GM23338 (cell line): ENCODE results near the gene NPPC. TPM values are rescaled to one million over a fixed set of nuclear protein-coding genes. Genes with fewer than 3 reads are reported as not detected.
A peak's percentile ranks its signal among the peaks of the same experiment; 100 is the strongest.

ENCODE experiments used
- ATAC-seq: fragments of 200-7000 bp; cut with Tn5 transposase; 3 replicates; pipeline ENCODE4 v1.9.1; 2020
- DNase-seq: peaks from one replicate; pipeline ENCODE4 v3.0.0-alpha.2; 2015; ENCODE audit warnings: low spot score
- H2AFZ ChIP-seq: fragments of 200-600 bp; sonication (generic); 2 replicates; pipeline ENCODE4 v1.8.0; 2016; ENCODE audit warnings: antibody characterized with exemption, mild to moderate bottlenecking, moderate library complexity
- H3F3A ChIP-seq: fragments of 200-600 bp; sonication (generic); replicated peaks from 2 replicates; pipeline ENCODE4 v1.8.0; 2017; ENCODE audit warnings: antibody characterized with exemption, mixed run types, low read depth
- H3K27ac ChIP-seq: fragments of 200-600 bp; sonication (generic); 2 replicates; pipeline ENCODE4 v1.6.1; 2016; ENCODE audit warnings: low read depth
- H3K27me3 ChIP-seq: fragments of 200-600 bp; sonication (generic); 2 replicates; pipeline ENCODE4 v1.8.0; 2016; ENCODE audit warnings: mild to moderate bottlenecking, mixed run types, moderate library complexity; ENCODE audit not compliant: insufficient read depth
- H3K36me3 ChIP-seq: fragments of 200-600 bp; sonication (generic); 2 replicates; pipeline ENCODE4 v1.8.0; 2016; ENCODE audit warnings: mild to moderate bottlenecking; ENCODE audit not compliant: insufficient read depth
- H3K4me1 ChIP-seq: fragments of 200-600 bp; sonication (generic); 2 replicates; pipeline ENCODE4 v1.8.0; 2016; ENCODE audit warnings: mild to moderate bottlenecking, moderate library complexity; ENCODE audit not compliant: insufficient read depth
- H3K4me2 ChIP-seq: fragments of 200-600 bp; sonication (generic); 2 replicates; pipeline ENCODE4 v1.7.1; 2017; ENCODE audit warnings: mixed run types
- H3K4me3 ChIP-seq: fragments of 200-600 bp; sonication (generic); 2 replicates; pipeline ENCODE4 v1.6.1; 2016; ENCODE audit warnings: mixed run types
- H3K79me2 ChIP-seq: fragments of 200-600 bp; sonication (generic); replicated peaks from 2 replicates; pipeline ENCODE4 v1.8.0; 2017; ENCODE audit warnings: mild to moderate bottlenecking; ENCODE audit not compliant: insufficient read depth
- H3K9me2 ChIP-seq: fragments of 200-600 bp; sonication (generic); 2 replicates; pipeline ENCODE4 v1.8.0; 2017; ENCODE audit not compliant: insufficient read depth
- H4K20me1 ChIP-seq: fragments of 200-600 bp; sonication (generic); replicated peaks from 2 replicates; pipeline ENCODE4 v1.8.0; 2017; ENCODE audit warnings: mild to moderate bottlenecking; ENCODE audit not compliant: insufficient read depth
- H3K27ac Mint-ChIP-seq: 2 replicates; pipeline ENCODE4 v1.8.0; 2020; ENCODE audit warnings: inconsistent platforms, mild to moderate bottlenecking, moderate library complexity, mixed read lengths
- H3K27me3 Mint-ChIP-seq: 3 replicates; pipeline ENCODE4 v1.8.0; 2022; ENCODE audit warnings: low read depth, mild to moderate bottlenecking, moderate library complexity, mixed read lengths, inconsistent platforms; ENCODE audit not compliant: insufficient read depth, poor library complexity
- H3K36me3 Mint-ChIP-seq: 3 replicates; pipeline ENCODE4 v1.8.0; 2021; ENCODE audit warnings: low read depth, mild to moderate bottlenecking, inconsistent platforms, moderate library complexity, mixed read lengths
- H3K4me1 Mint-ChIP-seq: 3 replicates; pipeline ENCODE4 v1.8.0; 2020; ENCODE audit warnings: mild to moderate bottlenecking, inconsistent platforms, mixed read lengths
- H3K4me3 Mint-ChIP-seq: 3 replicates; pipeline ENCODE4 v1.8.0; 2021; ENCODE audit warnings: moderate library complexity, mild to moderate bottlenecking, inconsistent platforms, mixed read lengths
- H3K9me3 Mint-ChIP-seq: 3 replicates; pipeline ENCODE4 v1.8.0; 2020; ENCODE audit warnings: moderate library complexity, mild to moderate bottlenecking, inconsistent platforms, mixed read lengths
- CREB1 ChIP-seq: fragments of 250-450 bp; sonication (Bioruptor Pico); IDR thresholded peaks from 2 replicates; pipeline ENCODE4 v1.5.0; 2020; ENCODE audit warnings: low read depth, mild to moderate bottlenecking, moderate library complexity
- ETS1 ChIP-seq: IDR thresholded peaks from 2 replicates; pipeline ENCODE4 v1.6.1; 2016; ENCODE audit warnings: antibody characterized with exemption
- EZH2 ChIP-seq: fragments of 200-600 bp; sonication (generic); IDR thresholded peaks from one replicate; pipeline ENCODE4 v1.8.0; 2017; ENCODE audit warnings: antibody characterized with exemption, mild to moderate bottlenecking, low read depth; ENCODE audit not compliant: unreplicated experiment
- EZH2phosphoT487 ChIP-seq: fragments of 200-600 bp; sonication (generic); IDR thresholded peaks from one replicate; pipeline ENCODE4 v1.8.1; 2018; ENCODE audit warnings: antibody characterized with exemption; ENCODE audit not compliant: unreplicated experiment
- JUNB ChIP-seq: IDR thresholded peaks from one replicate; pipeline ENCODE4 v1.6.1; 2016; ENCODE audit warnings: antibody characterized with exemption; ENCODE audit not compliant: unreplicated experiment
- NANOG ChIP-seq: IDR thresholded peaks from 2 replicates; pipeline ENCODE4 v1.6.1; 2016; ENCODE audit warnings: antibody characterized with exemption, borderline replicate concordance
- POLR2AphosphoS5 ChIP-seq: IDR thresholded peaks from 2 replicates; pipeline ENCODE4 v1.6.1; 2016; ENCODE audit warnings: antibody characterized with exemption, low read depth
- REST ChIP-seq: IDR thresholded peaks from one replicate; pipeline ENCODE4 v1.6.1; 2018; ENCODE audit warnings: antibody characterized with exemption; ENCODE audit not compliant: unreplicated experiment
- STAT1 ChIP-seq: IDR thresholded peaks from one replicate; pipeline ENCODE4 v1.6.1; 2016; ENCODE audit warnings: antibody characterized with exemption; ENCODE audit not compliant: unreplicated experiment
- ZNF114 ChIP-seq: fragments of 250-450 bp; sonication (Bioruptor Pico); IDR thresholded peaks from 2 replicates; pipeline ENCODE4 v1.5.0; 2020; ENCODE audit warnings: mild to moderate bottlenecking, moderate library complexity
- ZNF331 ChIP-seq: fragments of 250-450 bp; sonication (Bioruptor Pico); IDR thresholded peaks from 2 replicates; pipeline ENCODE4 v1.5.0; 2020; ENCODE audit warnings: low read depth, mild to moderate bottlenecking, moderate library complexity
- ZNF462 ChIP-seq: fragments of 250-450 bp; sonication (Bioruptor Pico); IDR thresholded peaks from 2 replicates; pipeline ENCODE4 v1.5.0; 2020; ENCODE audit warnings: mild to moderate bottlenecking, moderate library complexity
- long read RNA-seq: library from polyadenylated mRNA; unstranded; transcript quantifications from one replicate; pipeline ENCODE4 v2.0.0, GENCODE V29; 2020; ENCODE audit not compliant: unreplicated experiment
- polyA plus RNA-seq: library from polyadenylated mRNA; unstranded; fragments of >200 nt; fragmentation: Nextera tagmentation; extraction: Ambion mirVana; gene quantifications from 2 replicates; pipeline ENCODE4 v1.2.1, GENCODE V29; 2016
- total RNA-seq: library from RNA; depleted of rRNA; stranded (reverse); fragments of >200 nt; shearing (Covaris generic); gene quantifications from 2 replicates; pipeline ENCODE4 v1.2.3, GENCODE V29; 2014; rRNA removed
- TF ChIP-seq, protein P1 (sequence below), 2 experiments: fragments of 200-600 bp in 1 of 2; sonication (generic) in 1 of 2; conservative IDR thresholded peaks; 2 replicates each; pipeline versions ENCODE4 v1.5.1 to v1.6.1; 2016 to 2017; ENCODE audit warnings: antibody characterized with exemption in 2 of 2, low read depth in 2 of 2, mild to moderate bottlenecking in 2 of 2, moderate library complexity in 1 of 2

NPPC gene, protein sequence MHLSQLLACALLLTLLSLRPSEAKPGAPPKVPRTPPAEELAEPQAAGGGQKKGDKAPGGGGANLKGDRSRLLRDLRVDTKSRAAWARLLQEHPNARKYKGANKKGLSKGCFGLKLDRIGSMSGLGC
- total RNA-seq = 0.43 and 2.2 TPM in 2 replicates
- 6.3 and 10.2 TPM in 2 replicates for polyA plus RNA-seq
- long read RNA-seq = 0 reads

DNA sequence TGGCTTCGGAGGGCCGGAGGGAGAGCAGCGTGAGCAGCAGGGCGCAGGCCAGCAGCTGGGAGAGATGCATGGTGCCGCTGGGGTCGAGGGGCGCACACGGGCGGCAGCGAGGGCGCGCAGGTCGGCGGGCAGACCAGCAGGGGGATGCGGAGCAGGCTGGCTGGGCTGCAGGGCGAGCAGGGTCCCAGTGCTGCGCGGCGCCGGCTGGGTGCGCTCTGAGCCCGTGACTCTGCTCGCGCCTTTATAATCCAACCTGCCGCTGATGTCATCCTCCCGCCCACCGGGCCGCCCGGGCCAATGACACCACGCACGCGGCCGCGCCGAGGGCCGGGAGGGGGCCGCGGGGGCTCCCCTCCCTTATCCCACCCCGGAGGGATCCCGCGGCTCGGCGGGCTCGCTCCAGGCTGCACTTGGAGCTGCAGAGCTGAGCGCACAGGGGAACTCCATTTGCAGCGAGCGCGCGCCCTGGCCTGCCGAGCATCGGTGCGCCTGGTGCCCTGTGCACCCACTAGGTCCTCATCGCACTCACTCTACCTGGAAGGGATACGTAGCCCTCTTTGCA, at the start of gene NPPC:
TSS of gene NPPC (minus strand) at position 217 of the 562 bp plus-strand sequence. CDS start at position 70, 147 bp downstream.
- Histone ChIP-seq H3K4me3 (peak within 1 kb of the TSS; percentile 81), H2AFZ (peak within 1 kb of the TSS; percentile 99), H3K4me2 (peak within 1 kb of the TSS; percentile 93), H3K36me3 (no peaks in the 10 kb centered on the region), H3K27ac (no peak within 1 kb of the TSS), H3K9me2 (no peaks in the 10 kb centered on the region), H3K27me3 (peaks cover 53% of the 10 kb centered on the region), H3F3A (no peaks in the 10 kb centered on the region), H4K20me1 (peaks cover 10% of the 10 kb centered on the region; the same call in 1 of the 2 replicates), H3K4me1 (no peaks in the 10 kb centered on the region), H3K79me2 (no peaks in the 10 kb centered on the region)
- Mint-ChIP-seq H3K4me3 (peak within 1 kb of the TSS; percentile 77), H3K27me3 (peaks cover 50% of the 10 kb centered on the region), H3K4me1 (peaks cover 16% of the 10 kb centered on the region), H3K9me3 (no peaks in the 10 kb centered on the region), H3K36me3 (no peaks in the 10 kb centered on the region), H3K27ac (no peak within 1 kb of the TSS)
- DNase-seq (peak; percentile 84), ATAC-seq (peak; percentile 78)
- TF ChIP-seq REST = no peak
- TF ChIP-seq ZNF462 (CRISPR knock-in tag) = no peak
- no peak for TF ChIP-seq STAT1
- TF ChIP-seq NANOG = no peak
- TF ChIP-seq CREB1 (CRISPR knock-in tag) = peak; percentile 78
- no peak for TF ChIP-seq ZNF331
- no peak for TF ChIP-seq ETS1
- no peak for TF ChIP-seq ZNF114 (CRISPR knock-in tag)
- TF ChIP-seq JUNB = no peak
- TF ChIP-seq, protein P1, sequence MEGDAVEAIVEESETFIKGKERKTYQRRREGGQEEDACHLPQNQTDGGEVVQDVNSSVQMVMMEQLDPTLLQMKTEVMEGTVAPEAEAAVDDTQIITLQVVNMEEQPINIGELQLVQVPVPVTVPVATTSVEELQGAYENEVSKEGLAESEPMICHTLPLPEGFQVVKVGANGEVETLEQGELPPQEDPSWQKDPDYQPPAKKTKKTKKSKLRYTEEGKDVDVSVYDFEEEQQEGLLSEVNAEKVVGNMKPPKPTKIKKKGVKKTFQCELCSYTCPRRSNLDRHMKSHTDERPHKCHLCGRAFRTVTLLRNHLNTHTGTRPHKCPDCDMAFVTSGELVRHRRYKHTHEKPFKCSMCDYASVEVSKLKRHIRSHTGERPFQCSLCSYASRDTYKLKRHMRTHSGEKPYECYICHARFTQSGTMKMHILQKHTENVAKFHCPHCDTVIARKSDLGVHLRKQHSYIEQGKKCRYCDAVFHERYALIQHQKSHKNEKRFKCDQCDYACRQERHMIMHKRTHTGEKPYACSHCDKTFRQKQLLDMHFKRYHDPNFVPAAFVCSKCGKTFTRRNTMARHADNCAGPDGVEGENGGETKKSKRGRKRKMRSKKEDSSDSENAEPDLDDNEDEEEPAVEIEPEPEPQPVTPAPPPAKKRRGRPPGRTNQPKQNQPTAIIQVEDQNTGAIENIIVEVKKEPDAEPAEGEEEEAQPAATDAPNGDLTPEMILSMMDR (conservative IDR thresholded peaks at IDR 0.05; ENCODE audit: low read depth in 2 of 2) = peak; percentile 36 to 63; a peak in 2 of 4 replicates
- TF ChIP-seq EZH2 = no peak
- TF ChIP-seq POLR2AphosphoS5 = peak; percentile 83
- no peak for TF ChIP-seq EZH2phosphoT487
